ENCODE data around the gene CCDC102A. TPM values are rescaled to one million over a fixed set of nuclear protein-coding genes. Genes with fewer than 3 reads are reported as not detected.

Gene CCDC102A
- total and polyA plus RNA-seq, 2 of the 13 experiments (the other 11 are each of a cell fraction or from before 2014, with no cell fraction given): 2.1 to 2.8 TPM

GRCh38 chr16:57535680-57536305, 578 bp downstream of the CCDC102A start (continued):
- TF ChIP-seq KLF9 (CRISPR knock-in tag; IDR thresholded peaks at IDR 0.05; ENCODE audit: low read depth): no peak
- no peak for TF ChIP-seq ZNF737 (CRISPR knock-in tag; IDR thresholded peaks at IDR 0.05; ENCODE audit: borderline replicate concordance)
- 0 out of 2 replicates have a peak, but pooled peaks have one; percentile 44 for TF ChIP-seq DNMT3B (CRISPR knock-in tag; conservative IDR thresholded peaks at IDR 0.05)
- TF ChIP-seq BCLAF1 (IDR thresholded peaks at IDR 0.05): no peak
- no peak for TF ChIP-seq SP1 (IDR thresholded peaks at IDR 0.05)
- TF ChIP-seq SP1 (CRISPR knock-in tag; IDR thresholded peaks at IDR 0.05): peak; percentile 80
- no peak for TF ChIP-seq ZNF20 (CRISPR knock-in tag; IDR thresholded peaks at IDR 0.05)
- TF ChIP-seq HBP1 (CRISPR knock-in tag; IDR thresholded peaks at IDR 0.05; ENCODE audit: low read depth): no peak
- TF ChIP-seq ZNF180 (CRISPR knock-in tag; IDR thresholded peaks at IDR 0.05; ENCODE audit: borderline replicate concordance, low read depth): no peak
- no peak for TF ChIP-seq ZNF337 (CRISPR knock-in tag; IDR thresholded peaks at IDR 0.05; ENCODE audit: borderline replicate concordance, low read depth)
- TF ChIP-seq POGK (CRISPR knock-in tag; conservative IDR thresholded peaks at IDR 0.05): peak; percentile 15; the same call in 1 of the 2 replicates
- no peak for TF ChIP-seq SMAD3 (CRISPR knock-in tag; IDR thresholded peaks at IDR 0.05)
- TF ChIP-seq RBM22 (optimal IDR thresholded peaks at IDR 0.05; ENCODE audit: low read length): no peak
- TF ChIP-seq ZBTB20 (CRISPR knock-in tag; IDR thresholded peaks at IDR 0.05; ENCODE audit: borderline replicate concordance, low read depth): no peak
- no peak for TF ChIP-seq ATF4 (CRISPR knock-in tag; IDR thresholded peaks at IDR 0.05)
- TF ChIP-seq RAD21 (CRISPR knock-in tag; IDR thresholded peaks at IDR 0.05): peak; percentile 7; the same call in 1 of the 2 replicates
- no peak for TF ChIP-seq ZNF280D (CRISPR knock-in tag; IDR thresholded peaks at IDR 0.05)
- TF ChIP-seq TEAD2 (CRISPR knock-in tag; IDR thresholded peaks at IDR 0.05): no peak
- TF ChIP-seq MTERF4 (CRISPR knock-in tag; IDR thresholded peaks at IDR 0.05): 0 out of 2 replicates have a peak, but pooled peaks have one; percentile 15

Data from HepG2 (cell line).